Panc1 (cell line): ENCODE results near the gene SAMD4B. TPM values are rescaled to one million over a fixed set of nuclear protein-coding genes. Genes with fewer than 3 reads are reported as not detected.

Source experiments
- ATAC-seq: fragments of 200-7000 bp; cut with Tn5 transposase; 2 replicates; pipeline ENCODE4 v1.9.1; 2020; ENCODE audit warnings: mild to moderate bottlenecking, moderate library complexity
- BruUV-seq: library from RNA; stranded (reverse); fragments of 400-500 nt; replicated peaks from 2 replicates; lab custom pipeline; 2021; lab: Mats Ljungman, UMichigan
- CTCF ChIA-PET: fragments of 300-600 bp; sonication (Branson Sonifier 250); formaldehyde crosslinking; loops from one replicate; lab custom pipeline; 2022; ENCODE audit warnings: antibody characterized with exemption; lab: Charles Lee
- POLR2A ChIA-PET: fragments of 300-600 bp; sonication (Branson Sonifier 250); formaldehyde crosslinking; loops from one replicate; lab custom pipeline; 2022; ENCODE audit warnings: antibody characterized with exemption; lab: Charles Lee
- DNase-seq: peaks from one replicate; pipeline ENCODE4 v3.0.0-alpha.2; 2010; ENCODE audit warnings: low read depth, low spot score
- H3K27ac ChIP-seq: 2 replicates; pipeline ENCODE4 v1.5.1; 2011; ENCODE audit warnings: mild to moderate bottlenecking, low read length, inconsistent platforms
- H3K27me3 ChIP-seq: fragments of 200-500 bp; sonication (Bioruptor generic); 2 replicates; pipeline ENCODE4 v1.6.0; 2014; ENCODE audit warnings: low read length, inconsistent platforms; ENCODE audit not compliant: control insufficient read depth, insufficient read depth
- H3K36me3 ChIP-seq: fragments of 200-500 bp; sonication (Bioruptor generic); 2 replicates; pipeline ENCODE4 v1.5.1; 2014; ENCODE audit warnings: inconsistent platforms, mild to moderate bottlenecking, low read length, moderate library complexity; ENCODE audit not compliant: control insufficient read depth, insufficient read depth
- H3K4me1 ChIP-seq: 2 replicates; pipeline ENCODE4 v1.5.1; 2011; ENCODE audit warnings: inconsistent platforms, mild to moderate bottlenecking, low read length, moderate library complexity; ENCODE audit not compliant: control insufficient read depth, insufficient read depth
- H3K4me3 ChIP-seq, 2 experiments: 2 replicates each; pipeline ENCODE4 v1.5.1; 2011 to 2012; ENCODE audit warnings: low read depth in 2 of 2, low read length in 2 of 2, mild to moderate bottlenecking in 2 of 2, inconsistent platforms in 1 of 2, moderate library complexity in 1 of 2
- H3K9me3 ChIP-seq: fragments of 200-500 bp; sonication (Bioruptor generic); 2 replicates; pipeline ENCODE4 v1.5.1; 2014; ENCODE audit warnings: low read depth, mild to moderate bottlenecking, inconsistent platforms, low read length, moderate library complexity; ENCODE audit not compliant: control insufficient read depth, insufficient read depth
- POLR2AphosphoS5 ChIP-seq: IDR thresholded peaks from 2 replicates; pipeline ENCODE4 v1.6.1; 2012; ENCODE audit warnings: mild to moderate bottlenecking, low read depth, low read length, moderate library complexity
- REST ChIP-seq, 2 experiments: IDR thresholded peaks; 2 replicates each; pipeline ENCODE4 v1.6.1; 2011 to 2012; ENCODE audit warnings: low read depth in 2 of 2, control low read depth in 1 of 2, low read length in 1 of 2, mild to moderate bottlenecking in 1 of 2, moderate library complexity in 1 of 2; ENCODE audit not compliant: insufficient read depth in 1 of 2
- SIN3A ChIP-seq: IDR thresholded peaks from 2 replicates; pipeline ENCODE4 v1.6.1; 2012; ENCODE audit warnings: low read depth, mild to moderate bottlenecking, low read length, moderate library complexity, borderline replicate concordance; ENCODE audit not compliant: insufficient read depth
- TCF7L2 ChIP-seq: IDR thresholded peaks from 2 replicates; pipeline ENCODE4 v1.6.1; 2011; ENCODE audit warnings: mild to moderate bottlenecking, low read depth, low read length, inconsistent platforms
- in situ Hi-C: cut with HindIII; loops from 2 replicates; pipeline ENCODE4 v1.10.0; 2016; ENCODE audit warnings: low sequenced_read_pairs, low pct_unique_long_range_greater_than_20kb
- intact Hi-C: fragments of 100-400 bp; cut with micrococcal nuclease; formaldehyde crosslinking; loops from one replicate; pipeline ENCODE4 v1.10.0; 2022; ENCODE audit not compliant: unreplicated experiment
- total RNA-seq: library from RNA; stranded (reverse); gene quantifications from one replicate; pipeline ENCODE4 v1.2.1, GENCODE V29; 2021; ENCODE audit not compliant: unreplicated experiment
- TF ChIP-seq, protein P1 (sequence below): fragments of 450-650 bp; IDR thresholded peaks from 2 replicates; pipeline ENCODE4 v1.5.1; 2017; ENCODE audit warnings: mild to moderate bottlenecking

SAMD4B gene
- total RNA-seq, 1 experiment from 2014 or later: 1,339 TPM

- BruUV-seq: no TSS peak
- ATAC-seq: no peak
Measured at GRCh38 chr19:39345956-39346355, 3.7 kb downstream of the SAMD4B start.

DNA sequence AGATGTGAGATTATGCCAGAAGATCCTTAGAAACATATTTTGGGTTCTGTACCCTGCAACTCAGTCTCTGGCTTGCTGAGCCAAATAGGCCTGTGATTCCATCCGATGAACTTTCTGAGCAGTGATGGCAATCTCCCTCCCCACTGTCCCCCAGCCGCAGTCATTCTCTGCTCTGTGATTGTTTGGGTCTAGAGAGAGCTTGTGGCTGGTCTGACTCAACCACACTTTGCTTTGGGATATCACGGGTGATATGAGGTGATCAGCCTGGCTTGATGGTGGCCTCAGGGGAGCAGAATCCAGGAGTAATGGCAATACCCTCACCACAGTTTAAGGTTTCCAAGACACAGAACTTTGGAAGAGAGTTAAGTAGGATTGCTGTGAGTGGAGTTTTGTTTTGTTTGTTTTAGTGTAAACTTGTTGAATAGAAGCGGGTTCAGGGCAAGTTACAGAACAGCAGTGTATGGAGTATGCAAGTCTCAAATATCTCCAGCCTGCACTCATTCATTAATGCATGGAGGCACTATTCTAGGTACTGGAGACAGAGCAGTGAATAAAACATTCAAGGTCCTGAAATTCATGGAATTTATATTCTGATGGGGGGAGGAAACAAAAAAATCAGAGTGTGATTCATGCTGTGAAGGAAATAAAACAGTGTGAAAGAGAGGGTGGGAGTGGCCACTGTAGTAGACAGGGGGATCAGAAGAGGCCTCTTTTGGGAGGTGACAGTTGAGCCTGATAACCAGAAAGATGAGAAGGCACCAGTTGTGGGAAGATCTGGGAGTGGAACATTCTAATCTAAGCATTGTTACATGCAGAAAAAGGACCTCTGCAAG lies 5.3 kb downstream of the SAMD4B start:
- no TSS peak for BruUV-seq
- Histone ChIP-seq H3K27ac (no peak overlapping the region), H3K36me3 (peaks cover 69% of the 10 kb centered on the region), H3K4me3 (no peak overlapping the region), H3K9me3 (no peaks in the 10 kb centered on the region), H3K27me3 (no peaks in the 10 kb centered on the region), H3K4me1 (peaks cover 33% of the 10 kb centered on the region)
- ChIA-PET CTCF (interaction anchor here (0.8 to 2.2 kb wide), 6 partner anchors 8 to 135 kb away, joined by 4 to 9 read pairs (median 5); no protein-coding TSS in a partner anchor), POLR2A (interaction anchor here (0.6 to 3.5 kb wide), 17 partner anchors 8 to 280 kb away, joined by 3 to 17 read pairs (median 5); partner anchors contain the start of genes RPS16 and ZFP36)
- no peak for DNase-seq
- in situ Hi-C loops (loop anchor here (10.0 kb wide), 1 partner anchor 53 kb away; the partner anchor contains the start of gene IFNL1), intact Hi-C loops (no loop called here)
- TF ChIP-seq REST (IDR thresholded peaks at IDR 0.05; ENCODE audit: insufficient read depth in 1 of 2, low read depth in 2 of 2, low read length in 1 of 2): no peak
- no peak for TF ChIP-seq SIN3A
- TF ChIP-seq, protein P1, sequence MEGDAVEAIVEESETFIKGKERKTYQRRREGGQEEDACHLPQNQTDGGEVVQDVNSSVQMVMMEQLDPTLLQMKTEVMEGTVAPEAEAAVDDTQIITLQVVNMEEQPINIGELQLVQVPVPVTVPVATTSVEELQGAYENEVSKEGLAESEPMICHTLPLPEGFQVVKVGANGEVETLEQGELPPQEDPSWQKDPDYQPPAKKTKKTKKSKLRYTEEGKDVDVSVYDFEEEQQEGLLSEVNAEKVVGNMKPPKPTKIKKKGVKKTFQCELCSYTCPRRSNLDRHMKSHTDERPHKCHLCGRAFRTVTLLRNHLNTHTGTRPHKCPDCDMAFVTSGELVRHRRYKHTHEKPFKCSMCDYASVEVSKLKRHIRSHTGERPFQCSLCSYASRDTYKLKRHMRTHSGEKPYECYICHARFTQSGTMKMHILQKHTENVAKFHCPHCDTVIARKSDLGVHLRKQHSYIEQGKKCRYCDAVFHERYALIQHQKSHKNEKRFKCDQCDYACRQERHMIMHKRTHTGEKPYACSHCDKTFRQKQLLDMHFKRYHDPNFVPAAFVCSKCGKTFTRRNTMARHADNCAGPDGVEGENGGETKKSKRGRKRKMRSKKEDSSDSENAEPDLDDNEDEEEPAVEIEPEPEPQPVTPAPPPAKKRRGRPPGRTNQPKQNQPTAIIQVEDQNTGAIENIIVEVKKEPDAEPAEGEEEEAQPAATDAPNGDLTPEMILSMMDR: no peak
- no peak for TF ChIP-seq TCF7L2
- no peak for TF ChIP-seq POLR2AphosphoS5
- ATAC-seq: no peak

More at GRCh38 chr19:39345956-39346355, 3.7 kb downstream of the SAMD4B start:
- peaks cover 55% of the 10 kb centered on the region for H3K36me3 ChIP-seq
- CTCF ChIA-PET: interaction anchor here (0.5 to 1.8 kb wide), 9 partner anchors 10 to 184 kb away, joined by 3 to 9 read pairs (median 3); no protein-coding TSS in a partner anchor
- H3K9me3 ChIP-seq: no peaks in the 10 kb centered on the region
- no peaks in the 10 kb centered on the region for H3K27me3 ChIP-seq
- in situ Hi-C loops (loop anchor here (10.0 kb wide), 1 partner anchor 51 kb away; the partner anchor contains the start of gene IFNL1), intact Hi-C loops (no loop called here)
- POLR2A ChIA-PET: interaction anchor here (0.5 to 2.5 kb wide), 13 partner anchors 9 to 154 kb away, joined by 3 to 12 read pairs (median 5); partner anchors contain the start of genes MED29, PAF1 and ZFP36
- no peak for DNase-seq
- H3K4me3 ChIP-seq: no peak overlapping the region
- TF ChIP-seq POLR2AphosphoS5 (no peak), REST (IDR thresholded peaks at IDR 0.05; ENCODE audit: insufficient read depth in 1 of 2, low read depth in 2 of 2, low read length in 1 of 2) (no peak)
- H3K27ac ChIP-seq: no peak overlapping the region
- peaks cover 35% of the 10 kb centered on the region for H3K4me1 ChIP-seq
